ENCODE data around the gene UBR2. TPM values are rescaled to one million over a fixed set of nuclear protein-coding genes. Genes with fewer than 3 reads are reported as not detected.
A peak's percentile ranks its signal among the peaks of the same experiment; 100 is the strongest.
"Not testable (repeated sequence)": the region's sequence is repeated elsewhere in the genome, so short reads cannot be mapped to it uniquely, and the experiment has no call there.

Gene UBR2
- total RNA-seq, 1 experiment from 2014 or later, result 21.1 TPM

GRCh38 chr6:42566614-42567208 lies 2.9 kb downstream of the UBR2 start:
- Histone ChIP-seq H3K4me1 (replicated peaks; ENCODE audit: insufficient read depth) (peaks cover 27% of the 10 kb centered on the region), H3F3A (ENCODE audit: insufficient read depth, low read depth) (peaks cover 3% of the 10 kb centered on the region; the same call in 1 of the 2 replicates), H3K27me3 (ENCODE audit: insufficient read depth, low read depth) (no peaks in the 10 kb centered on the region), H3K36me3 (ENCODE audit: low read depth) (peaks cover 4% of the 10 kb centered on the region; the same call in 1 of the 2 replicates), H3K9me3 (ENCODE audit: insufficient read depth, low read depth) (peaks cover 10% of the 10 kb centered on the region), H2AFZ (no peak overlapping the region), H3K9me2 (ENCODE audit: insufficient read depth) (no peaks in the 10 kb centered on the region), H3K79me2 (ENCODE audit: low read depth) (peaks cover 76% of the 10 kb centered on the region), H3K4me2 (no peak overlapping the region; the same call in 1 of the 2 replicates), H3K27ac (no peak overlapping the region), H4K20me1 (ENCODE audit: insufficient read depth) (peaks cover 8% of the 10 kb centered on the region; the same call in 1 of the 2 replicates), H3K4me3 (no peak overlapping the region)
- no peak for DNase-seq
- POLR2A ChIA-PET (ENCODE audit: unreplicated experiment), result no interaction called here
- CTCF ChIA-PET, result no interaction called here
- intact Hi-C loops (cut with micrococcal nuclease; ENCODE audit: unreplicated experiment), result no loop called here
- no peak for TF ChIP-seq EZH2 (IDR thresholded peaks at IDR 0.05; ENCODE audit: low read depth)
- TF ChIP-seq, protein P1, sequence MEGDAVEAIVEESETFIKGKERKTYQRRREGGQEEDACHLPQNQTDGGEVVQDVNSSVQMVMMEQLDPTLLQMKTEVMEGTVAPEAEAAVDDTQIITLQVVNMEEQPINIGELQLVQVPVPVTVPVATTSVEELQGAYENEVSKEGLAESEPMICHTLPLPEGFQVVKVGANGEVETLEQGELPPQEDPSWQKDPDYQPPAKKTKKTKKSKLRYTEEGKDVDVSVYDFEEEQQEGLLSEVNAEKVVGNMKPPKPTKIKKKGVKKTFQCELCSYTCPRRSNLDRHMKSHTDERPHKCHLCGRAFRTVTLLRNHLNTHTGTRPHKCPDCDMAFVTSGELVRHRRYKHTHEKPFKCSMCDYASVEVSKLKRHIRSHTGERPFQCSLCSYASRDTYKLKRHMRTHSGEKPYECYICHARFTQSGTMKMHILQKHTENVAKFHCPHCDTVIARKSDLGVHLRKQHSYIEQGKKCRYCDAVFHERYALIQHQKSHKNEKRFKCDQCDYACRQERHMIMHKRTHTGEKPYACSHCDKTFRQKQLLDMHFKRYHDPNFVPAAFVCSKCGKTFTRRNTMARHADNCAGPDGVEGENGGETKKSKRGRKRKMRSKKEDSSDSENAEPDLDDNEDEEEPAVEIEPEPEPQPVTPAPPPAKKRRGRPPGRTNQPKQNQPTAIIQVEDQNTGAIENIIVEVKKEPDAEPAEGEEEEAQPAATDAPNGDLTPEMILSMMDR (conservative IDR thresholded peaks at IDR 0.05), result no peak
- BruUV-seq (replicated peaks), result no TSS peak

DNA sequence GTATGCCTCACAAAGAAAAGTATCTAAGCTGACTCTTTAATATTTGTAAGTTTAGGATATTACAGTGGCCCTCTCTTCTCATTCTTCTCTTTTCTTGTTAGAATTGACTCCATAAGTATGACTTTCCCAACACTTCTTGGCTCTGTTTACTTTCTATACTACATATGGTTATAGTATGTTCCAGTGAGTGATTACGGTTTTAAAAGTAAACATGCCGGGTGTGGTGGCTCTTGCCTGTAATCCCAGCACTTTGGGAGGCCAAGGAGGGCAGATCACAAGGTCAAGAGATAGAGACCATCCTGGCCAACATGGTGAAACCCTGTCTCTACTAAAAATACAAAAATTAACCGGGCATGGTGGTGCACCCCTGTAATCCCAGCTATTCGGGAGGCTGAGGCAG lies 3.4 kb downstream of the UBR2 start:
- intact Hi-C loops (cut with micrococcal nuclease; ENCODE audit: unreplicated experiment); H3F3A ChIP-seq (ENCODE audit: insufficient read depth, low read depth); BruUV-seq (replicated peaks); H3K36me3 ChIP-seq (ENCODE audit: low read depth); H2AFZ ChIP-seq; H3K27me3 ChIP-seq (ENCODE audit: insufficient read depth, low read depth); CTCF ChIA-PET; H4K20me1 ChIP-seq (ENCODE audit: insufficient read depth); H3K9me2 ChIP-seq (ENCODE audit: insufficient read depth); POLR2A ChIA-PET (ENCODE audit: unreplicated experiment); H3K4me3 ChIP-seq; H3K27ac ChIP-seq; H3K4me2 ChIP-seq; DNase-seq: not testable (repeated sequence)
- Histone ChIP-seq H3K4me1 (replicated peaks; ENCODE audit: insufficient read depth) (peaks cover 27% of the 10 kb centered on the region), H3K79me2 (ENCODE audit: low read depth) (peaks cover 81% of the 10 kb centered on the region), H3K9me3 (ENCODE audit: insufficient read depth, low read depth) (peaks cover 10% of the 10 kb centered on the region)

DNA sequence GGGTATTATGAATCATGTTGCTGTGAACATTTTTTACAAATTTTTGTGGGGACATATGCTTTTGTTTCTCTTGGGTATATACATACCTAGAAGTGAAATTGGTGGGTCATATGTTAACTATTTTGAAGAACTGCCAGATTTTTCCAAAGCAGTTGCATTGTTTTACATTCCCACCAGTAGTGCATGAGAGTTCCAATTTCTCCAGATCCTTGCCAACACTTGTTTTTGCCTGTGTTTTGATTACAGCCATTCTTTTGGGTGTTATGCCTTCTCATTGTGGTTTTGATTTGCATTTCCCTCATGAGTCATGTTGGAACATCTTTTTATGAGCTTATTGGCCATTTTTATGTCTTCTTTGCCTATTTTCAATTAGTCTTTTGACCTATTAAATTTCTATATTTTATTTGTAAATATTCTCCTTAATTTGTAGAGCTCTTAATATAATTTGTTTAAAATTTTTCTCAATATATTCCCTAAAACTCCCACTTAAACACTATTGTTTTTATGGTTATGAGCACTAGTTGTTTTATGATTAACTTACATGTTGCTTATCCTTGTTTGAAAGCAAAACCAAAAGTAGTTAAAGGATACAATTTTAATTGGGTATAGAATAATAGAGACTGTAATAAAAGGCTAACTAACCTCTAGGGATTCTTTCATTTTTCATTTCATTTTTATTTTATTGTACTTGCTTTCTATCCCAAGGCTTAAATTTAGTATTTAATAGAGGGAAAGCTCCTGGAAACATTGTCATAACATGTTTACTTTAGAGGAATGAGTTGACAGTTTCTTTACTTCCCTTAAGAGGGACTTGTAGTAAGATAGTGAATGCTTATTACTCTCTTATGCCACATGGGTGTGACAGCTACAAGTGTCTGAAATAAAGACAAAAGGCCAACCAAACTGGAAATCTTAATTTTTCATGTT lies 5.5 kb downstream of the UBR2 start:
- BruUV-seq (replicated peaks), result no TSS peak
- intact Hi-C loops (cut with micrococcal nuclease; ENCODE audit: unreplicated experiment), result no loop called here

More for the DNA sequence above, 5.5 kb downstream of the UBR2 start:
- H2AFZ ChIP-seq, result no peak overlapping the region
- peaks cover 21% of the 10 kb centered on the region for H3K4me1 ChIP-seq (replicated peaks; ENCODE audit: insufficient read depth)
- peaks cover 13% of the 10 kb centered on the region; the same call in 1 of the 2 replicates for H3K36me3 ChIP-seq (ENCODE audit: low read depth)
- no peaks in the 10 kb centered on the region for H3K27me3 ChIP-seq (ENCODE audit: insufficient read depth, low read depth)
- DNase-seq, result peak in 1 of 2 experiments; percentile 66
- peaks cover 14% of the 10 kb centered on the region for H4K20me1 ChIP-seq (ENCODE audit: insufficient read depth)
- H3K4me2 ChIP-seq, result peak overlapping the region; percentile 6; the same call in 1 of the 2 replicates
- peaks cover 10% of the 10 kb centered on the region for H3K9me3 ChIP-seq (ENCODE audit: insufficient read depth, low read depth)
- ChIA-PET POLR2A (ENCODE audit: unreplicated experiment) (interaction anchor here (0.7 kb wide), 1 partner anchor 570 kb away, joined by 3 read pairs; no protein-coding TSS in a partner anchor), CTCF (no interaction called here)
- 0 out of 2 replicates have a peak, but pooled peaks cover 3% of the 10 kb centered on the region for H3F3A ChIP-seq (ENCODE audit: insufficient read depth, low read depth)
- TF ChIP-seq, protein P1 (conservative IDR thresholded peaks at IDR 0.05), result no peak
- no peak for TF ChIP-seq EZH2 (IDR thresholded peaks at IDR 0.05; ENCODE audit: low read depth)
- no peak overlapping the region for H3K4me3 ChIP-seq
- H3K79me2 ChIP-seq (ENCODE audit: low read depth), result peaks cover 97% of the 10 kb centered on the region
- peak overlapping the region; percentile 65 for H3K27ac ChIP-seq
- H3K9me2 ChIP-seq (ENCODE audit: insufficient read depth), result no peaks in the 10 kb centered on the region

All from PC-9 (cell line).